ENCODE results near the gene LY6G6F.

- no peak for TF ChIP-seq GATA2 (IDR thresholded peaks at IDR 0.05; ENCODE audit: low read depth, low read length)
- TF ChIP-seq GATA3 (IDR thresholded peaks at IDR 0.05; ENCODE audit: low read depth, low read length): no peak
Observed at GRCh38 chr6:31728767-31729514, 22.3 kb downstream of the LY6G6F start, which contains the start of gene DDAH2.

All from SH-SY5Y (cell line).